CD4-positive, alpha-beta T cell treated with Interleukin-6 for 4 hours (primary cell): ENCODE results near the gene PLXDC2.
"Not testable (repeated sequence)": the region's sequence is repeated elsewhere in the genome, so short reads cannot be mapped to it uniquely, and the experiment has no call there.

Experiments
- DNase-seq: peaks from one replicate; pipeline ENCODE4 v3.0.0-alpha.2; 2020; ENCODE audit warnings: mixed read lengths

Gene PLXDC2

DNA sequence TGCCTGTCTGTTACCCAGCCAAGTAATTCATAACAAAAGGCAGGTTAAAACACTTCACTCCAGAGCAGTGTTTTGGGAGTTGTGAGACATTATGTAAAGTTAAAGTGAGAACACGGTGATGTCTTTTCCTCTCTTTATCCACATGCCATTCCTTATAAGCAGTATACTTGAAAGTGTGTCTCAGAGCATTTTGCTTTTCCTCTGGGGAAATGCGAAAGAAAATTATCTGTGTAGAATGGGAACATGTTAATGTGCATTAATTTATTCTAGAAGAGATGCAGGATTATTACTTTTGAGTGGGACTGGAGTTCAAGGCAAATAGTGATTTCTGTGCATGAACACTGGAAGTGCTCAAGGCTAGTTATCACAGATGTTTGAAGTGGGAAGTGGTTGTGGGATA, 170.4 kb downstream of the PLXDC2 start:
- no peak for DNase-seq

DNA sequence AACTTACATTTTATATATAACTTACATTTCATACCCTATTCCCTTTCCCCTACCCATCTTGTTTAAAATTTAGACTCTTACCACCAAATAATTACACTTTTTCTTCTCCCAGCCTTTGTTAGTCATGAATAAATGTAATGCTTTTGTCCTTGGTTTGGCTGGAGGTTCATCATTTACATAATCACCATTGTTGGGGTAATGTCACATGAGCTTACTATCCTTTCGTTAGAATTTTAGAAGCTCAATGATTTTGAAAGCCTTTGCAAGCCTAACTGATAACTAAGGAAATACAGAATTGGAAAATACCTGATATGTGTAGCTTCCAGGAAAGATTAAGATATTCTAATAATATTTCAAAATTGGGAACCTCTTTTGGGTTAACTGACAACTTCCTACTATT, 171.7 kb downstream of the PLXDC2 start:
- DNase-seq = no peak

DNA sequence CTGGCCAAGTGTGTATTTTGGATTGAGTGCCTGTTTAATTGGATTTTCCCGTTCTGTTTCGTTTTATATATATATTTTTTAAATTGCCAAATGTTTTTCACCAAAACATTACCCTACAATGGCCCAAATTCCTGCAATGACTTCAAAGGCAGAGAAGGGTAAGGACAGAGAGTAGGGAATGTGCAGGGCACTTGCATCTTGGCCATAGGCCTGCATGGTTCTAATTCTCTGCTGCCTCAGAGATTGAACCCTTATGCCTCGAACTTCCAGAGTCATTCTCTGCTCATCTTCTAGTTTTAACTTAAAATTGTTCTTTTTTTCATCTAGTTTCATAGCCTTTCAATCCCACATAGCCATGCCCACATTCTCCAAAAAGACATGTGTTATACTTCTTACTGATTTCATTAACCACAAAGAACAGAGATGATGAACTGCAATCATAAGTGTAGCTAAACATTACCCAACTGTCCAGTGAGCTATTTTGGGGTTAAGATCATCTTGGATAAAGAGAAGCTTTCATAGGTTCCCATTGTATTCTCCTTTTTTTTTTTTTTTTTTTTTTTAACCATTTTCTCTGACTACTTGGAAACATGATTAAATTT, 177.6 kb downstream of the PLXDC2 start:
- no peak for DNase-seq

DNA sequence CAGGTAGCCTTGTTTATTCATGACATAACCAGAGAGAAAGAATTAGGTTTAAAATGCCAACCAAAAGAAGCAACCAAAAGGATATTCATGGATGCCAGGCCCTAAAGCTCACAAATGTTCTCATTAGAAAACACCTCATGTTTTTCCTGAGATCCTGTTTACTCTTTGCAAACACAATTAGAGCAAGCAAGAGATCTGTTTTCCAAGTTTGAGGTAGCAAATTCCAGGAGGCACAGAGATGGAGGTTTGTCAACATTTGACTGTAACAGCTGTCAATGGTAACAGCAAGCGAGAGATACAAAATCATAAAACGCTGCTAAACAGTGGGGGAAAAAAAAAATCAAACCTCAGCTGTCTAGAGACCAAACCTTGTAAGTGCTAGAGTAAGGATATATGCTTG, 182.2 kb downstream of the PLXDC2 start:
- DNase-seq = no peak

DNA sequence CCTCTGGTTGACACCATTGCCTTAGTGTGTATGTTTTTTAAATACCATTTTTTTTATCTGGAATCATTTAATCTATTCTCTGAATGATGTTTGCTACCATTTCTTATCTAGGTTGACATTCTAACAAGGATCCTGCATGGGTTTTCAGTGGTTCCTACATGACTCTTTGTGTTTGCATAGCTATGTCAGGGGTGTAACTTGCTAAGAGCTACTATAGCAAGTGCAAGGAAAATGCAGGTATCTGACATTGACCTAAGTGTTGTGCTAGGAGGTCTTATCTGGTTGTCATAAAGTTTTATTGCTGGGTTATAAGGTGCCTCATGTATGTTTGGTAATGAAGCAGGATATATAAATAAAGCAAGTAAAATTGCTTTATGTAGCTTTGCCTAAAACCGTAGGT, 183.2 kb downstream of the PLXDC2 start:
- no peak for DNase-seq

DNA sequence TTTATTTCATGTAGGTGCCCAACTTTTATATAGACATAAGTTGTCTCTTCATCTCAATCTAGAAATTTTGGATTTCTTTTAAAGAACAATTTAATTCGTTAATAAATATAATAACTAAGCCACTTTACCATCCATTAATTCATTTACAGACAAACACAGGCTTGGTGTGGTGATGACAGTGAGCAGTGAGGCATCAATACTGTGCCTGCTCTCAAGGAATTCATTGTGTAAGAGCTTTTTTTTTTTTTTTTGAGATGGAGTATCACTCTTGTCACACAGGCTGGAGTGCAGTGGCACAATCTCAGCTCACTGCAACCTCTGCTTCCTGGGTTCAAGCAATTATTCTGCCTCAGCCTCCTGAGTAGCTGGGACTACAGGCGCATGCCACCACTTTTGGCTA, 185.8 kb downstream of the PLXDC2 start:
- DNase-seq = not testable (repeated sequence)

DNA sequence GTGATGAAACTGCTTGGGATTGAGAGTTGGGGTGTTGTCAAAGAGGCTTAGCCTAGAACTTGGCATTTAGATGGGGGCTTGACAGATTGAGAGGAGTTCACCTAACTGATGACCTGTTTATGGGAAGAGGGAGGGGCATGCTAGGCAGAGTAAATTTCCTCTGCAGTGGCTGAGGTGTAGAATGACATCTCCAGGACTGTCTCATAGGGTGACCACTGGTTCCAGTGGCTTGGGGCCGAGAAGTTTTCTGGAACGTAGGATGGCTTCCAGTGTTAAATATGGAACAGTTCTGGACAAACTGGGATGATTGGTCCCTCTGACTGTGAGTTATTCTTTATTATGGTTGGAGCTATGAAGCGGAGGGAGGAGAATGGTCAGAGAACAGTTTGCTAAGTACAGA, 186.4 kb downstream of the PLXDC2 start:
- no peak for DNase-seq

DNA sequence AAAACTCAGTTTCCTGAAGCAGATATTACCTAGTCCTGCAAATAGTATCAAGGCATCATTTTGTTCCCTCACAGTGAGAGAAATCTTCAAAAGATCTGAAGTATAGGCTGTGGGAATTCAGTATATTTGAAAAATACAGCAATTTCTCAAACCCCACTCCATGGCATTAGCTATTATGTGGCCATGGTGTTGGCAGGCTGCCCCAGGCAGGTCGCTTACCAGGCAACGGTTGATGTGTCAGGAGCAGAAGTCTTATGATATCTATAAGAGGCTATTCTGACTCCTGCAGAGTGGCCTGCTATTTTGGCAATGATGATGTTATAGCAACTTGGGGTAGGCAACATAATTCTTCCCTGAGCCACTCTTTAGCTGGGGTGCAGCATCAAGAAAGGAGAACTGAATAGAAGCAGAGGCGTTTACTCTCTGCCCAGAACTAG, 187.9 kb downstream of the PLXDC2 start:
- DNase-seq = no peak

DNA sequence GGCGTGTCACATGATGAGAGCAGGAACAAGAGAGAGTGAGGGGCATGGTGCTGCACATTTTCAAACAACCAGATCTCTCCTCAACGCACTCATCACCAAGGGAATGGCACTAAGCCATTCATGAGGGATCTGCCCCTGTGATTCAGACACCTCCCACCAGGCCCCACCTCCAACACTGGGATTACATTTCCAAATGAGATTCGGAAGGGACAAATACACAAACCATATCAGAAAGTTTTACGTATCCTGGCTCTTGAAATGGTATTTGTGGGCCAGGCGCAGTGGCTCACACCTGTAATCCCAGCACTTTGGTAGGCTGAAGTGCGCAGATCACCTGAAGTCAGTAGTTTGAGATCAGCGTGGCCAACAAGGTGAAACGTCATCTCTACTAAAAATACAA, 189.4 kb downstream of the PLXDC2 start:
- DNase-seq = no peak

DNA sequence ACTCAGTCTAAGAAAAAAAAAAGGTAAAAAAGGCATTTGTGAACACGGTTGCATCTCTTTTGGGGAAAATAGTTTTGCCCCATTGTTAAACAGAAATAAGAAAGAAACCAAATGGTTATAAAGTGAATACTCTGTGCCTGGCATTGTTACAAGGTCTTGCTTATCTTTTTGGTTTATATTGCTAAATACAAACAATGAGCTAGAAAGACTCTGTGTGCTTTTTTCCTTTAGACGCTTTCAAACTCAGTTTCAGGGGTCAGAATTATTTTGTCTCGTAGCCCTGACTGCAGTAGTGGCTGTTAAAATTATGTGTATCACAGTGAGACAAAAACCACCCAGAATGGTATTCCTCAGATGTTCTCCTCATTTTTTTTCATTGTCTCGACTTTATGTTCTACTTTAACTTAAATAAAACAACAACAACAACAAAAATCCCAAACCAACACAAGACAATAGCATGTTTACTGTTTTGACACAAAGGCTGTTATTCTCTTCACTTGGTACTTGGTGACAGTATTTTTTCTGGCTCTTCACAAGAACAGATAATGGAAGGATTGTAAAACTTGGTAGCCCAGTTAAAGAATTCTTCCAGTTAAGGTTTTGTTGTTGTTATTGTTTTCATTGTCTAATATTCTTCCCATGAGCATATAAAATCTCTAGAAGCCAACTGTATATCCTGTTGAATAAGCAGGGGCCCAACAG, 190.1 kb downstream of the PLXDC2 start:
- DNase-seq = no peak

DNA sequence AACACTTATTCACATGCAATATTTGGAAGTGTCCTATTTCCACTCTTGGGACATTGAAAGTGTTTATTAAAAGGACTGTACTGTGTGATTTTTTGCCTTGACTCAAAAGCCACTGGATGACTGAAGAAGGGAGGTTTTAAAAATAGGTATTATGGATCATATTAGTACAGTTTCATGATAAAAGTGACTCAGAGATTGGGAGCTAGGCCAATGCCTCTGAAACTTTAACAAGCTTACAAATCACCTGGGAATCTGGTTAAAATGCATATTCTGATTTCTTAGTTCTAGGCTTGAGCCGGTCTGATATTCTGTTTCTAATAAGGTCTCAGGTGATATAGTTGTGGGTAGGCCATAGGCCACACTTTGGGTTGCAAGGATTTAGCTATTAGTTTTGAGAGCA, 191.2 kb downstream of the PLXDC2 start:
- no peak for DNase-seq

DNA sequence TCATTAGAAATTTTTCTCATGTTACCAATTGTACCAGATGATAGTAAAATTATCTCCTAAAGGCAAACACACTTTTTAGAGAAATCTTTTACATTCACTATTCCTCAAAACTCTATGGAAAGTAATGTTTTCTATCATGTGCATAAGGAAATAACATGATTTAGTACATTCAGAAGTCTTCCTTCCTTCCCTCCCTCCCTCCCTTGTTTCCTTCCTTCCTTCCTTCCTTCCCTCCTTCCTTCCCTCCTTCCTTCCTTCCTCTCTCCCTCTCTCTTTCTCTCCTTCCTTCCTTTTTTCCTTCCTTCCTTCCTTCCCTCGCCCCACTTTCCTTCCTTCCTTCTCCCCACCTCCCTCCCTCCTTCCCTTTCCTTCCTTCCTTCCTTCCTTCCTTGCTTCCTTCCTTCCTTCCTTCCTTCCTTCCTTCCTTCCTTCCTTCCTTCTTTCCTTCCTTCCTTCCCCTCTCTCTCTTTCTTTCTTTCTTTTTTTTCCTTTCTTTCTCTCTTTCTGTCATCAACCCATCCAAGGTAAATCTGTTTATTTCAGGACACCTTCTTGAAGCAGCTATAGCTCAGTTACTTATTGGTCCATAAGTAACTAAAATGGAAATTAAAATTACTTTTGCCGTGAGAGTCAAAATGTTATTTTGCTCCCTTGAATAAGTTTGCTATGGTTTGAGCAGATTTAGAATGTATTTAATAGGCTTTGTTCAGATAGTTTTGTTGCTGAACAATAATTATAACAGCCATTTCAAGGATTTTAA, 197.9 kb downstream of the PLXDC2 start:
- DNase-seq = no peak

DNA sequence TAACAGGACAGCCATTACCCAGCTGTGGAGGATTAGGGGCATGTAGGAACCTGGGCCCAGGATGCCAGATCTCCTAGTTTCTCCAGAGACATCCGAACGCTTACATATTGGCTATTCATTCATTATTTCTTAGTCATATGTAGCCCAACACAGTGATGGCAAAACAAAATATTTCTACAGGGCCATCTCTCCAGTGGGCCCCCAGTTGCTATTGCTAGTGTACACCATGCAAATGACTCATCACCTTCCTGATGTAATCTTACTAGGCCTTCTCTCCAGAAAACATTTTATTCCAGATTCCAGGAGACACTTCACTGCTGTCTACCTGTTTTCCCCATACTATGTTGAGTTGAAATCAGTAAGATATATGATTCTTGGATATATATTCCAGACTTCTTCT, 201.7 kb downstream of the PLXDC2 start:
- DNase-seq = no peak

DNA sequence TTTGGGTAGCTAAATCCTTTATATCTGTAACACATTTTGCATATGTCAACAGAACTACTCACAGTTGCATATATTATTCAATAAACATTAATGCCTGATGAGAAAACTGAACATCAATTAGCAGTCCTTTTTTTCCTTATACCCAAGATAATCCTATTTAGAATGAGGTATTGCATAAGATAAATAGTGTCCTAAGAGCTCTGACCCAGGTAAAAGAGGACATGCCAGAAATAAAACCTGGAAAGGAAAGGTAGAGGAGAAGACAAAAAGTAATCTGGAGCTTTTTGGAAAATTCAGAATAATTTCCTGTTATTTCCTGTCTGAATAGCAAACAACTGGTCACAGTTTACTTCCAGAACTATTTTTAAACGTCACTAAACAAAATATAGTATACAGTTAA, 204.4 kb downstream of the PLXDC2 start:
- no peak for DNase-seq

DNA sequence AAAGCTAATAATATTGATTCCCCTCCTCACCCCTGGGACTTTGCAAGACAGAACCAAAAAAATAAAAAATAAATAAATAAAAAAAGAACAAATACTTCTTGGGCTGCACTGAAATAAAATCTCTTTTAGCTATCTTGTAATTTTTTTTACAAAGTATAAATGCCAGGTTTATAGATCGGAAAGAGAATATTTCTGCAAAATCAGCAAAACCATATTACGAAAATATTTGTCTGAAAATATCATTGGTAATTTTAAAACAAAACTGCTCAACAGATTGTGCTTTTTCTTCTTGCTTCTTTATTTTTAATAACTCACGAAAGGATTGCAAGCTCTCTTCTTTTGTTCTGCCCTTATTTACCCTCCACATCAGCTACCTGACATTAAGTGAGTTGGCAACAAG, 213.3 kb downstream of the PLXDC2 start:
- DNase-seq = no peak

DNA sequence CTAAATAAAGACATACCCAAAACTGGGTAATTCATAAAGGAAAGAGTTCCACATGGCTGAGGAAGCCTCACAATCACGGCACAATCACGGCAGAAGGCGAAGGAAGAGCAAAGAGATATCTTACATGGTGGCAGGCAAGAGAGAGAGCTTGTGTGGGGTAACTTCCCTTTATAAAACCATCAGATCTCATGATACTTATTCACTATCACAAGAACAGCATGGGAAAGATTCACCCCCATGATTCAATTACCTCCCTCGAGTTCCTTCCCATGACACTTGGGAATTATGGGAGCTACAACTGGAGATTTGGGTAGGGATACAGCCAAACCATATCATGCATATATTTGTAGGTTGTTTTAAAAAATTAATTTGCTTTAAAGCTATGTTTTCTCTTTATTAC, 217.2 kb downstream of the PLXDC2 start:
- DNase-seq = no peak

DNA sequence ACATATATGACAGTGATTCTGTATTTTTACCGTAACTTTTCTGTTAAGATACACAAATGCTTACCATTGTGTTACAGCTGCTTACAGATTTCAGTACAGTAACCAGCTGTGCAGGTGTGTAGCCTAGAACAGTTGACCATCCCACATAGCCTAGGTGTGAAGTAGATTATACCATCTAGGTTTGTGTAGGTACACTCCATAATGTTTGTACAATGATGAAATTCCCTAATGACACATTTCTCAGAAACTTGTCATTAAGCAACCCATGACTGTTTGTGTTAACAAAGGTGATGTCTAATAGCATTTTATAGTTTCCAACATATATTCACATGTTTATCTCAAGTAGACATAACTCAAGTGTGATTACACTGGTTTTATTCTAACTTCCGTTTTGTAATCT, 218.5 kb downstream of the PLXDC2 start:
- no peak for DNase-seq

DNA sequence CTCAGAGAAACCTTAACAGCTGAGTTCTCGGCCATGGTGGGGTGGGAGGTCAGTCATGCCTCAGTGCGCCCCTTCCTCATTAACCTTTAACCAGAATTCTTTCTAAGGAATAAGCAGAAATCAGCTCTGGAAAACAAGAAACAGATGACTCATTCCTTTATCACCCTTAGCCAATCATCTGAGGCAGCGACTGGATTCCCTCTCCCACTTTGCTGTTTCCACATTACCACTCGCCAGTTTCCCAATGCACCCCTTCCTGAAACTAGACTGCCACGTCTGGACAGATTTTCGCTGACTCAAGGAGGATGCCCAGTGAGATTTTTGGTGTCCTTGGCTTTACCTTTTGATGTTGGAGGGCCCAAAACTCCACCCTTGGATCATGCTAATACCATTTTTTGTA, 223.8 kb downstream of the PLXDC2 start:
- no peak for DNase-seq

DNA sequence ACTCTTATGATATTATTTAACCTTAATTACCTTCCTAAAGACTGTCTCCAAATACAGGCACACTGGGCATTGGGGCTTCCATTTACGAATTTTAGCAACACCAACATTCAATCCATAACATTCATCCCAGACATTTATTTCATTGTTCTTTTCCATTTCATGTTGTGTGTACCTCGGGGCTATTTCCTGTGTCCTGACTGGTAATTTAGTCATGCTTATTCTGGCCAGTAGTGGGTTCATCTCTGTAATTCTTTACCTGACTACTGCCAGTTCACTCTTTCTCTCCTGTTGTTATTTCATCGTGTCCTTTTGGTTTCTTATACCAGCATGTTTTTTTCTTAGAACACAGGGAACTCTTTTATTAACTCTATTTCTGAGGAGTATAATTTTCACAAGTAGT, 225.7 kb downstream of the PLXDC2 start:
- no peak for DNase-seq

DNA sequence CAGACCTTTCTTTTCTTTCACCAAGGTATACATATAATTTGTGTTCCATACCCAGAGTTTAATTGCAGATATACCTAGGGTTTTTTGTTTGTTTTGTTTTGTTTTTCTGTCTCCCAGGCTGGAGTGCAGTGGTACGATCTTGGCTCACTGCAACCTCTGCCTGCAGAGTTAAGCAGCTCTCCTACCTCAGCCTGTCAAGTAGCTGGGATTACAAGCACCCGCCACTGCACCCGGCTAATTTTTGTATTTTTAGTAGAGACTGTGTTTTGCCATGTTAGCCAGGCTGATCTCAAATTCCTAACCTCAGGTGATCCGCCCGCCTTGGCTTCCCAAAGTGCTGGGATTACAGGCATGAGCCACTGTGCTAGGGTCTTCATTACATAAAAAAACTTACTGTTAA, 228.9 kb downstream of the PLXDC2 start:
- not testable (repeated sequence) for DNase-seq

DNA sequence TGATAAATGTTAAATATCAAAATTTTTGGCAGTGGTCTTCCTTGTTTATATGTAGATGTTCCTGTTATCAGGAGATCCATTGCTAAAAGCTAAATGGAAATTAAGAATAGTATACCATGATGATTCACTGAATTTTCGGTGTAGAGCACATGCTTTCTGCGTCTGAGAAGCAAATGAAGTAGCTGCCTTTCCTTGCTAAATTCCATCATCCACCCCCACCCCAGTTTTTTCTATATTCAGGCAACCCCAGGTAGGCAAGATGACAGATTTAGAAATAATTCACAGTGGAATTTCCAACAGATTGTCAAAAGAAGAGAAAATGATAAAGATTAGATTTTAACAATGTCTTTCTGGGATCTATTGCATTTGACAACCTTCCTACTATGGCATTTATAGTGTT, 231.9 kb downstream of the PLXDC2 start:
- no peak for DNase-seq

DNA sequence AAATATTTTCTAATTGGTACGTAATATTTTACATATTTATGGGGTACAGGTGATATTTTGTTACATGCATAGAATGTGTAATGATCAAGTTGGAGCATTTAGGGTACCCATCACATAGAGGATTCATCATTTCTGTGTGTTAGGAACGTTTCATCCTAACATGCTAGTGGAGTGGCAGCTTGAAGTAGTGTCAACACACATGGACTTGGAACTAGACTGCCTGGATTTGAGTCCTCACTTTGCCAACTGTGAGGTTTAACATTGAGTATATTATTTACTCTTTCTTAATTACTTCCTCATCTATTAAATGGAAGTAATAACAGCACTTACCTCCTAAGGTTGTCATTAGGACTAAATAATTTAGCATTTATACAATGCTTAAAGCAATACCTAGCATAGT, 241.9 kb downstream of the PLXDC2 start:
- no peak for DNase-seq

DNA sequence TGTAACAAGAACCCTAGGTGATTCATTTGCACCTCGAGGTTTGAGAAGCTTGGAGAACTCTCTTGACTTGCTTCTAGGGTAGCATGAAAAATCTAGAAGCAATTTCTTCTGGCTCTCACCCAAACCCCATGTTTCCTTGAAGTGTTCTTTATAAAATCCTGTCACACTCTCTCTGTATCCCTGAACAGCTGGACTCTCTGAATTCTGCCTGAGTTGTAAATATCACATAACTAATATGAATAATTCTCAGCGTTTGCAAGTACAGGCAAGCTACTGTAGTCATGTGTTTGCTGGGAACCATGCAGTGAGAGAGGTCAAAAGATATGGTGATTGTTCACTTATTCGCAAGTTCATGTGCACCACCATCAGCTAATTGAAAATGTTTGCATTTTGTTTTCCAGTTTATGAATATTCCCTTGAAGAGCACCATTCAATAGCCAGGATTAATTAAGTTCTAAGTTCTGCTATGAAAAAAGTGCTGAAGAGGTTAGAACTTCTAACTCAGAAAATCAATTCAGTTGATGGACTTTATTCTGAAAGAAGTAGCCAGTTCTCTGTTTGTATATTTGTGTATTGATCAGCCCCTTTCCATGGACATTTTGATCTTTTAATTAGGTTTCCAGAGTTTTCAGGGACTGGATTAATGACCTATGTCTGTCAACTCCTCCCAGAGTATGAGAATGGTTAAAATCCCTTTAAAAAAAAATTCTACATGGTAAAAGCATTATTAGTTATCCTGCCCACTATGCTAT, 243.0 kb downstream of the PLXDC2 start:
- DNase-seq = no peak

DNA sequence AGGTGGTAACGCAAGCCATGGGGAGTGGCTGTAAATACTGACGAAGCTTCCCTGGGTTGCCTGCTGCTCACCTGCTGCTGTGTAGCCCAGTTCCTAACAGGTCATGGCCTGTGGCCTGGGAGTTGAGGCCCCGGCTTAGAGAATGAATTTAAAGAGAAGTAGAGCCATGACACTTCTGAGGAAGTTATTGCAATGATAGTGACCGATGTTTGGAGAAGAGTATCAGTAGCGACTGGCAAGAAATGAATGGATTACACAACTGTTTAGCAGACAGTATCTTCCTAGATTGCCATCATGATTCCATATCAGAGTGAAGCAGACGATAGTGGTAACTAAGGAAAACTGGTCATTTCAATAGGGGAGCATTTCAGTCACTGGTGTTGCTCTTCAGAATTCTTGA, 249.6 kb downstream of the PLXDC2 start:
- DNase-seq = no peak
